Mesenchymal stem cell (in vitro differentiated cells and primary cell): ENCODE measurements around the gene JPH4.

Source experiments
- DNase-seq: peaks from one replicate; pipeline ENCODE4 v3.0.0-alpha.2; 2013
- H2AFZ ChIP-seq: one replicate; pipeline ENCODE4 v1.6.1; 2013; ENCODE audit warnings: low read depth, mild to moderate bottlenecking, control low read depth, inconsistent platforms, low read length, moderate library complexity
- H2AK5ac ChIP-seq: 2 replicates; pipeline ENCODE4 v1.6.1; 2013; ENCODE audit warnings: low read length, moderate library complexity, mild to moderate bottlenecking, inconsistent platforms; ENCODE audit not compliant: severe bottlenecking
- H2BK120ac ChIP-seq: one replicate; pipeline ENCODE4 v1.6.1; 2013; ENCODE audit warnings: low read depth, mild to moderate bottlenecking, inconsistent platforms, low read length, moderate library complexity
- H2BK12ac ChIP-seq, 2 experiments: one replicate each; pipeline ENCODE4 v1.6.1; 2013; ENCODE audit warnings: inconsistent platforms in 2 of 2, low read length in 2 of 2, mild to moderate bottlenecking in 2 of 2, moderate library complexity in 2 of 2, control low read depth in 1 of 2
- H2BK15ac ChIP-seq: one replicate; pipeline ENCODE4 v1.6.1; 2013; ENCODE audit warnings: mild to moderate bottlenecking, low read depth, inconsistent platforms; ENCODE audit not compliant: poor library complexity, severe bottlenecking
- H2BK5ac ChIP-seq: 2 replicates; pipeline ENCODE4 v1.6.1; 2013; ENCODE audit warnings: low read depth, mild to moderate bottlenecking, low read length, control low read depth, inconsistent platforms; ENCODE audit not compliant: poor library complexity, severe bottlenecking
- H3K14ac ChIP-seq, 2 experiments: one replicate each; pipeline ENCODE4 v1.6.1; 2013; ENCODE audit warnings: inconsistent platforms in 2 of 2, low read length in 2 of 2, control low read depth in 1 of 2, mild to moderate bottlenecking in 1 of 2, moderate library complexity in 1 of 2
- H3K18ac ChIP-seq, 2 experiments: one replicate each; pipeline ENCODE4 v1.6.1; 2013; ENCODE audit warnings: inconsistent platforms in 2 of 2, low read length in 2 of 2, control low read depth in 1 of 2, low read depth in 1 of 2, mild to moderate bottlenecking in 1 of 2
- H3K23ac ChIP-seq, 2 experiments: one replicate each; pipeline ENCODE4 v1.6.1; 2013; ENCODE audit warnings: inconsistent platforms in 2 of 2, low read length in 2 of 2, mild to moderate bottlenecking in 2 of 2, moderate library complexity in 2 of 2, control low read depth in 1 of 2
- H3K27ac ChIP-seq: 2 replicates; pipeline ENCODE4 v1.5.1; 2013; ENCODE audit warnings: mild to moderate bottlenecking, moderate library complexity, low read length, control low read depth, inconsistent platforms; ENCODE audit not compliant: poor library complexity, severe bottlenecking
- H3K27me3 ChIP-seq, 2 experiments: 2 replicates each; pipeline versions ENCODE4 v1.6.1 to v1.7.0; 2013; ENCODE audit warnings: low read length in 2 of 2, mild to moderate bottlenecking in 2 of 2, moderate library complexity in 2 of 2, control low read depth in 1 of 2, inconsistent platforms in 1 of 2; ENCODE audit not compliant: control insufficient read depth in 1 of 2, insufficient read depth in 1 of 2
- H3K36me3 ChIP-seq, 2 experiments: 2 replicates each; pipeline versions ENCODE4 v1.6.1 to v1.7.0; 2013; ENCODE audit warnings: low read length in 2 of 2, control low read depth in 1 of 2, inconsistent platforms in 1 of 2, low read depth in 1 of 2, mild to moderate bottlenecking in 1 of 2; ENCODE audit not compliant: insufficient read depth in 2 of 2, control insufficient read depth in 1 of 2
- H3K4ac ChIP-seq, 2 experiments: one replicate each; pipeline ENCODE4 v1.6.1; 2013; ENCODE audit warnings: inconsistent platforms in 2 of 2, low read length in 2 of 2, mild to moderate bottlenecking in 2 of 2, moderate library complexity in 2 of 2, control low read depth in 1 of 2, low read depth in 1 of 2
- H3K4me1 ChIP-seq: 2 replicates; pipeline ENCODE4 v1.6.1; 2013; ENCODE audit warnings: low read depth, low read length, control low read depth; ENCODE audit not compliant: control insufficient read depth, insufficient read depth
- H3K4me2 ChIP-seq: 2 replicates; pipeline ENCODE4 v1.6.1; 2013; ENCODE audit warnings: low read length, mild to moderate bottlenecking, inconsistent platforms; ENCODE audit not compliant: poor library complexity, severe bottlenecking
- H3K4me3 ChIP-seq, 2 experiments: 2 replicates each; pipeline versions ENCODE4 v1.5.1 to v1.7.0; 2013; ENCODE audit warnings: low read length in 2 of 2, mild to moderate bottlenecking in 2 of 2, control low read depth in 1 of 2, low read depth in 1 of 2; ENCODE audit not compliant: insufficient read depth in 1 of 2
- H3K79me1 ChIP-seq: replicated peaks from 2 replicates; pipeline ENCODE4 v1.6.1; 2013; ENCODE audit warnings: mild to moderate bottlenecking, control low read depth, low read length, inconsistent platforms; ENCODE audit not compliant: poor library complexity, severe bottlenecking
- H3K9ac ChIP-seq: 2 replicates; pipeline ENCODE4 v1.7.0; 2013; ENCODE audit warnings: mild to moderate bottlenecking, low read length, moderate library complexity
- H3K9me3 ChIP-seq: 2 replicates; pipeline ENCODE4 v1.7.0; 2013; ENCODE audit warnings: mild to moderate bottlenecking, low read length; ENCODE audit not compliant: control insufficient read depth
- H4K8ac ChIP-seq: one replicate; pipeline ENCODE4 v1.6.1; 2013; ENCODE audit warnings: inconsistent platforms, mild to moderate bottlenecking, low read length, moderate library complexity
- H4K91ac ChIP-seq: one replicate; pipeline ENCODE4 v1.6.1; 2013; ENCODE audit warnings: mild to moderate bottlenecking, low read length, inconsistent platforms
- WGBS: methylation state at CpG from one replicate; pipeline ENCODE4 v1.1.7; 2013; ENCODE audit warnings: mixed read lengths; 5-methylcytosine and 5-hydroxymethylcytosine counted together

The JPH4 gene

DNA sequence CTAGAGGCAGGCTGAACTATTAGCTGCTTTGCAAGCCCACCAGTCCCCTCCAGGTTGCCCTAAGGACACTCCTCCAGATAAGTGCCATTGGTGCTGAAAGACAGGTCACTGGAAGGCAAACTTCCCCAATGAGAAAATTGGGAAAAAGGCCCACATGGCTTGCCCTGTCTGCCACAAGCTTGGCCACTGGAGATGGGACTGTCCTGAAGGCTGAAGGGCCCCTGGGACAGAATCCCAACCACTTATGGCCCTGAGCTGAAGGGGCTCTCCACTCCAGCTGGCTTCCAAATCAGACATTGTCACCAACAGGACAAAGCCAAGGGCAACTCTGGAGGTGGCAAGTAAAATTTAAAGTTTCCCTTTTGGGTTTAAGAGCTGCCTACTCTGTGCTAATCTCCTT lies 45.4 kb upstream of the JPH4 start:
- Histone ChIP-seq H2AFZ (no peak overlapping the region), H3K4ac (no peak overlapping the region), H3K4me3 (no peak overlapping the region), H2BK15ac (no peak overlapping the region), H3K27me3 (peaks cover 0 to 10% of the 10 kb centered on the region in 2 experiments), H3K4me2 (no peak overlapping the region), H2BK5ac (no peak overlapping the region), H3K23ac (no peak overlapping the region), H3K18ac (no peak overlapping the region), H2BK12ac (no peak overlapping the region), H2BK120ac (no peak overlapping the region), H3K79me1 (no peaks in the 10 kb centered on the region), H4K8ac (no peak overlapping the region), H3K27ac (no peak overlapping the region), H3K36me3 (no peaks in the 10 kb centered on the region), H3K9ac (no peak overlapping the region), H3K14ac (no peak overlapping the region), H2AK5ac (no peak overlapping the region), H4K91ac (no peak overlapping the region), H3K4me1 (no peaks in the 10 kb centered on the region), H3K9me3 (peaks cover 36% of the 10 kb centered on the region)
- DNase-seq: no peak

DNA sequence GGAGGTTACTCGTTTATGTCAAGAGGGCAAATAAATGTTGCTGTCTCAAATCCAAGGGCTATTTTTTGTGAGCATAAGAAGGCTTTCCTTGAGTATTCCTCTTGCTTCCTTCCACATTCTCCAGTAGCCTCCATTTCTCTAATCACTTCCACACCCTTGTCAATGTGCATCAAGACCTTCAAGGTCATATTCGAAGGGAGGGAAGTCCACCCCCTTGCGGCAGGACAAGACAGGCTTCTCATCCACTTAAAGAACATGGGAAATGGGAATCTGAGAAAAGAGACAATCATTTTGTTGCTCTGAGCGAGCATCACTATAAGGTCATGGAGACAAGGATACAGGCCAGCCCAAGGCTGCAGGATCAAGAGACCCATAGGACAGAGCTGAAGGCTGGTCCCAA lies 44.4 kb upstream of the JPH4 start:
- Histone ChIP-seq H4K8ac (no peak overlapping the region), H3K27me3 (peaks cover 0 to 12% of the 10 kb centered on the region in 2 experiments), H3K14ac (no peak overlapping the region), H3K4ac (no peak overlapping the region), H3K4me3 (no peak overlapping the region), H3K36me3 (no peaks in the 10 kb centered on the region), H3K4me1 (no peaks in the 10 kb centered on the region), H3K23ac (no peak overlapping the region), H3K9ac (no peak overlapping the region), H2BK5ac (no peak overlapping the region), H2AFZ (no peak overlapping the region), H2BK15ac (no peak overlapping the region), H3K4me2 (no peak overlapping the region), H2AK5ac (no peak overlapping the region), H2BK120ac (no peak overlapping the region), H2BK12ac (no peak overlapping the region), H3K18ac (no peak overlapping the region), H3K79me1 (no peaks in the 10 kb centered on the region), H4K91ac (no peak overlapping the region), H3K27ac (no peak overlapping the region), H3K9me3 (peaks cover 36% of the 10 kb centered on the region)
- DNase-seq: no peak
- 69% methylated on average over 3 of the region's 4 CpGs for WGBS

DNA sequence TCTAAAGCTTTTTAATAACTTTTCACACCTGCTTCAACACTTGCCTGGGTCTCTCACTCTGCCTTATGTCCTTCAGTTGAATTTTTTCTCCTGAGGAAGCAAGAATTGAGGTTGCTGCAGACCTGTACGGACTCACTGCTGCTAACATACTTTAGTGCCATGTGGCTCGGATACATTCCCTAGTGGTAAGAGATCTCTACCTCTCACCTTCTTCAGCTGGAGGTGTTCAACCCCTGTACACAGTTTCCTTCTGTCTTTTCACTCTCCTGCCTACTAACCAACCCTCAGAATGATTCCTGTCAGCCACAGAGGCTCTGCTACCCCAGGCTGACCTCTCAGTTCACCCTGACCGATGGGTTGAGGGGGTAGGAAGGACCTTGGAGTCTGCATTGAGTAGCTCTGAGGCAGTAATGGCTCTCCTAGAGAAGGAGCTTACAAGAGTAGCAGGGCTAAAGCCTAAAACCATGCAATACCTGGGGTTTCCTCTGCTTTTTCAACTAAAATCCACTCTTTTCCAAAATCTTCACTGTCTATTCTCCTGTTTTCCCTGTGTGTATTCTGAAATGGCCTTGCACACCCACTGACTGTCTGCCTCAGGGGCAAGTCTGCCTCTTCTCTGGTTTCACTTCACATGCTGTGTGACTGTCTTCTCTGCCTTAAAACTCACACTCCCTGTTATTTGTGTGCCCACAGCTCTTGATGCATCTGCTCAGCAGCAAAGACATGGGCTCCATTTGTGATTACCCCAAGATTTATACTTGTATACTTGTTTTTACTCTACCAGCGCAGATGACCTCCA lies 43.5 kb upstream of the JPH4 start:
- Histone ChIP-seq H4K8ac (no peak overlapping the region), H3K4me1 (no peaks in the 10 kb centered on the region), H2AFZ (no peak overlapping the region), H4K91ac (no peak overlapping the region), H3K14ac (no peak overlapping the region), H3K18ac (no peak overlapping the region), H2AK5ac (no peak overlapping the region), H3K4me2 (no peak overlapping the region), H2BK12ac (no peak overlapping the region), H3K9ac (no peak overlapping the region), H3K4ac (no peak overlapping the region), H3K27ac (no peak overlapping the region), H3K23ac (no peak overlapping the region), H2BK120ac (no peak overlapping the region), H2BK15ac (no peak overlapping the region), H3K36me3 (no peaks in the 10 kb centered on the region), H3K79me1 (no peaks in the 10 kb centered on the region), H3K4me3 (no peak overlapping the region), H3K9me3 (peaks cover 36% of the 10 kb centered on the region), H3K27me3 (peaks cover 0 to 19% of the 10 kb centered on the region in 2 experiments), H2BK5ac (no peak overlapping the region)
- DNase-seq: no peak
- WGBS: 35% methylated on average over 4 of the region's 4 CpGs

DNA sequence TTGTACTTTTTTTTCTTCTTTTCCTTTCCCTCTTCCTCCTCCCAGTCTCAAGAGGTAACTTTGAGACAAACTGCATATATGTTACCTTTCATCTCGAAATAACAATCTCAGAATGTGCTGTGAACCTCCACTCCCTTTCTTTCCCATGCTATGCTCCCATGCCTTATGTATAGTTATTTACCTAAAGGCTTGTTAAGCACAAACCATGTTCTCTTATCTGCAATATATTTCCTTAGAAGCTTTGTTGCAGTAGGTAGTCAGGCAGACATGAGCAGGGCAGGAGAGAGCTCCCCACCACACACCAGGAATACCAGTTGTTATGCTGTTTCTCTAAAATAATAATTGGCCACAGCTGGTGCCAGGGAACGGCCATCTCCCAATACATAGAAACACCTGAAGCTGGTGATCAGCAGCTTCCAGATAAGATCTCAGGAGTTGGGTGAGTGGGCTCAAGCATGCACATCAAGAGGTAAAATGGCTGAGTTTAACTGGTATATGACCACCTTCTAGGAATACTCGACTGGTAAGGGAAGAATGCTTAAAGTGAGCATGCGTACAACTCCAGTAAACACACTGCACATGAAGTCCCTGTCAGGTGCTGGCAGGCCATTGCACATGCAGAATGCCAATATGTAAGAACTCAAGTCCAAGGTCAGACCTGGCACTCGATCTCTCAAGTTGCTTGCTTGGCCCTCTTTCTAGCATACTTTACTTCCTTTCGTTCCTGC lies 42.8 kb upstream of the JPH4 start:
- Histone ChIP-seq H3K79me1 (no peaks in the 10 kb centered on the region), H3K4me3 (no peak overlapping the region), H3K18ac (no peak overlapping the region), H3K23ac (no peak overlapping the region), H4K91ac (no peak overlapping the region), H3K27ac (no peak overlapping the region), H2BK12ac (no peak overlapping the region), H3K9me3 (peaks cover 34% of the 10 kb centered on the region), H2AFZ (no peak overlapping the region), H3K4me1 (no peaks in the 10 kb centered on the region), H2AK5ac (no peak overlapping the region), H3K36me3 (no peaks in the 10 kb centered on the region), H4K8ac (no peak overlapping the region), H2BK15ac (no peak overlapping the region), H3K4ac (no peak overlapping the region), H3K4me2 (no peak overlapping the region), H3K27me3 (peaks cover 0 to 19% of the 10 kb centered on the region in 2 experiments), H2BK5ac (no peak overlapping the region), H2BK120ac (no peak overlapping the region), H3K9ac (no peak overlapping the region), H3K14ac (no peak overlapping the region)
- WGBS: 49% methylated on average over 6 of the region's 6 CpGs
- no peak for DNase-seq
